GM12878 (cell line): ENCODE results near the gene TPPP. TPM values are rescaled to one million over a fixed set of nuclear protein-coding genes. Genes with fewer than 3 reads are reported as not detected.

Source experiments
- CHD2 ChIP-seq: IDR thresholded peaks from 2 replicates; pipeline ENCODE4 v1.6.1; 2011; ENCODE audit warnings: low read depth, low read length, improper control_type of control experiment, borderline replicate concordance
- ELK1 ChIP-seq: IDR thresholded peaks from 2 replicates; pipeline ENCODE4 v1.6.1; 2012; ENCODE audit warnings: low read depth, low read length, improper control_type of control experiment
- GABPA ChIP-seq: IDR thresholded peaks from 2 replicates; pipeline ENCODE4 v1.6.1; 2014; ENCODE audit warnings: antibody characterized with exemption, low read depth, mild to moderate bottlenecking, inconsistent platforms
- NFYB ChIP-seq: IDR thresholded peaks from 2 replicates; pipeline ENCODE4 v1.6.1; 2011; ENCODE audit warnings: low read depth, mild to moderate bottlenecking, low read length, improper control_type of control experiment, moderate library complexity; ENCODE audit not compliant: insufficient read depth
- RBBP5 ChIP-seq: fragments of 200-600 bp; sonication (generic); conservative IDR thresholded peaks from 2 replicates; pipeline ENCODE4 v1.6.1; 2016
- RCOR1 ChIP-seq: conservative IDR thresholded peaks from 2 replicates; pipeline ENCODE4 v1.6.1; 2012; ENCODE audit warnings: low read depth, low read length, improper control_type of control experiment
- SKIL ChIP-seq: fragments of 450-650 bp; IDR thresholded peaks from 2 replicates; pipeline ENCODE4 v1.6.1; 2017; ENCODE audit warnings: mild to moderate bottlenecking, low read depth, inconsistent platforms; ENCODE audit not compliant: poor library complexity, severe bottlenecking
- SMAD1 ChIP-seq: fragments of 450-650 bp; IDR thresholded peaks from 2 replicates; pipeline ENCODE4 v1.6.1; 2018; ENCODE audit warnings: mild to moderate bottlenecking, low read depth; ENCODE audit not compliant: partially characterized antibody
- polyA plus RNA-seq, 11 experiments: library from polyadenylated mRNA; depleted of rRNA in 4 of 11; unstranded in 6 of 11; stranded (reverse) in 5 of 11; fragments of >200 nt; fragmentation: Nextera tagmentation in 4 of 11; fragmentation: Illumina TruSeq in 1 of 11; extraction: Ambion mirVana in 4 of 11; extraction: Trizol in 1 of 11; gene quantifications; 1 replicate in 1 of 11; 2 replicates in 10 of 11; pipeline versions ENCODE4 v1.2.1 to v1.2.3, GENCODE V29; 2011 to 2016; ENCODE audit warnings: inconsistent platforms in 2 of 11, missing spikeins in 2 of 11, low read depth in 1 of 11
- total RNA-seq, 4 experiments: library from RNA; depleted of rRNA in 3 of 4; stranded (reverse); fragments of >200 nt in 3 of 4; fragmentation: Illumina TruSeq in 1 of 4; extraction: Trizol in 1 of 4; gene quantifications; 2 replicates each; pipeline versions ENCODE4 v1.2.1 to v1.2.3, GENCODE V29; 2013 to 2021
- TF ChIP-seq, protein P1 (sequence below): fragments of 150-350 bp; IDR thresholded peaks from 2 replicates; pipeline ENCODE4 v1.6.1; 2016; ENCODE audit warnings: low read depth, low read length
- TF ChIP-seq, protein P2 (sequence below): fragments of 450-650 bp; formaldehyde crosslinking; IDR thresholded peaks from 2 replicates; pipeline ENCODE4 v1.4.0; 2020; ENCODE audit warnings: mild to moderate bottlenecking, moderate library complexity
- TF ChIP-seq, protein P3 (sequence below): IDR thresholded peaks from 2 replicates; pipeline ENCODE4 v1.6.1; 2011; ENCODE audit warnings: low read depth, low read length, improper control_type of control experiment, borderline replicate concordance

The TPPP gene
- total and polyA plus RNA-seq, 10 of the 15 experiments (the other 5 are each of a cell fraction or from before 2014, with no cell fraction given): under 0.01 to 0.24 (median 0.04) TPM; not detected in 4

DNA sequence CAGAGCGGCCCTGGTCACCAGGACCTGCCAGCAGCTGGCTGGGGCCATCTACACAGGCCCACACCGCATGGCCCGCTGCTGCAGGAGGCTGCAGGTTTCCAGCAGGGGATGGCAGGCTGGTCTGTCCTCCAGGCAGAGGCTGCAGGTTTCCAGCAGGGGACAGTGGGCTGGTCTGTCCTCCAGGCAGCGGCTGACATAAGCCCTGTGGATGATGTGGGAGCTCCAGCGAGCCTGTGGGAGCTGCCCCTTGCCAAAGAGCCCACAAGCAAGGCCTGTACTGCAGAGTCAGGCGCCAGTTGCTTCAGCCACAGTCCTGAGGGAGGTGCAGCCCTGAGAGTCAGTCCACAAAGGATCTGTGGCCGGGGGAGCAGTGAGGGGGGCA, 18.5 kb downstream of the TPPP start (continued):
- TF ChIP-seq SKIL: no peak
- no peak for TF ChIP-seq RCOR1
- TF ChIP-seq, protein P1, sequence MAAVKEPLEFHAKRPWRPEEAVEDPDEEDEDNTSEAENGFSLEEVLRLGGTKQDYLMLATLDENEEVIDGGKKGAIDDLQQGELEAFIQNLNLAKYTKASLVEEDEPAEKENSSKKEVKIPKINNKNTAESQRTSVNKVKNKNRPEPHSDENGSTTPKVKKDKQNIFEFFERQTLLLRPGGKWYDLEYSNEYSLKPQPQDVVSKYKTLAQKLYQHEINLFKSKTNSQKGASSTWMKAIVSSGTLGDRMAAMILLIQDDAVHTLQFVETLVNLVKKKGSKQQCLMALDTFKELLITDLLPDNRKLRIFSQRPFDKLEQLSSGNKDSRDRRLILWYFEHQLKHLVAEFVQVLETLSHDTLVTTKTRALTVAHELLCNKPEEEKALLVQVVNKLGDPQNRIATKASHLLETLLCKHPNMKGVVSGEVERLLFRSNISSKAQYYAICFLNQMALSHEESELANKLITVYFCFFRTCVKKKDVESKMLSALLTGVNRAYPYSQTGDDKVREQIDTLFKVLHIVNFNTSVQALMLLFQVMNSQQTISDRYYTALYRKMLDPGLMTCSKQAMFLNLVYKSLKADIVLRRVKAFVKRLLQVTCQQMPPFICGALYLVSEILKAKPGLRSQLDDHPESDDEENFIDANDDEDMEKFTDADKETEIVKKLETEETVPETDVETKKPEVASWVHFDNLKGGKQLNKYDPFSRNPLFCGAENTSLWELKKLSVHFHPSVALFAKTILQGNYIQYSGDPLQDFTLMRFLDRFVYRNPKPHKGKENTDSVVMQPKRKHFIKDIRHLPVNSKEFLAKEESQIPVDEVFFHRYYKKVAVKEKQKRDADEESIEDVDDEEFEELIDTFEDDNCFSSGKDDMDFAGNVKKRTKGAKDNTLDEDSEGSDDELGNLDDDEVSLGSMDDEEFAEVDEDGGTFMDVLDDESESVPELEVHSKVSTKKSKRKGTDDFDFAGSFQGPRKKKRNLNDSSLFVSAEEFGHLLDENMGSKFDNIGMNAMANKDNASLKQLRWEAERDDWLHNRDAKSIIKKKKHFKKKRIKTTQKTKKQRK: no peak
- TF ChIP-seq RBBP5: no peak
- TF ChIP-seq, protein P2, sequence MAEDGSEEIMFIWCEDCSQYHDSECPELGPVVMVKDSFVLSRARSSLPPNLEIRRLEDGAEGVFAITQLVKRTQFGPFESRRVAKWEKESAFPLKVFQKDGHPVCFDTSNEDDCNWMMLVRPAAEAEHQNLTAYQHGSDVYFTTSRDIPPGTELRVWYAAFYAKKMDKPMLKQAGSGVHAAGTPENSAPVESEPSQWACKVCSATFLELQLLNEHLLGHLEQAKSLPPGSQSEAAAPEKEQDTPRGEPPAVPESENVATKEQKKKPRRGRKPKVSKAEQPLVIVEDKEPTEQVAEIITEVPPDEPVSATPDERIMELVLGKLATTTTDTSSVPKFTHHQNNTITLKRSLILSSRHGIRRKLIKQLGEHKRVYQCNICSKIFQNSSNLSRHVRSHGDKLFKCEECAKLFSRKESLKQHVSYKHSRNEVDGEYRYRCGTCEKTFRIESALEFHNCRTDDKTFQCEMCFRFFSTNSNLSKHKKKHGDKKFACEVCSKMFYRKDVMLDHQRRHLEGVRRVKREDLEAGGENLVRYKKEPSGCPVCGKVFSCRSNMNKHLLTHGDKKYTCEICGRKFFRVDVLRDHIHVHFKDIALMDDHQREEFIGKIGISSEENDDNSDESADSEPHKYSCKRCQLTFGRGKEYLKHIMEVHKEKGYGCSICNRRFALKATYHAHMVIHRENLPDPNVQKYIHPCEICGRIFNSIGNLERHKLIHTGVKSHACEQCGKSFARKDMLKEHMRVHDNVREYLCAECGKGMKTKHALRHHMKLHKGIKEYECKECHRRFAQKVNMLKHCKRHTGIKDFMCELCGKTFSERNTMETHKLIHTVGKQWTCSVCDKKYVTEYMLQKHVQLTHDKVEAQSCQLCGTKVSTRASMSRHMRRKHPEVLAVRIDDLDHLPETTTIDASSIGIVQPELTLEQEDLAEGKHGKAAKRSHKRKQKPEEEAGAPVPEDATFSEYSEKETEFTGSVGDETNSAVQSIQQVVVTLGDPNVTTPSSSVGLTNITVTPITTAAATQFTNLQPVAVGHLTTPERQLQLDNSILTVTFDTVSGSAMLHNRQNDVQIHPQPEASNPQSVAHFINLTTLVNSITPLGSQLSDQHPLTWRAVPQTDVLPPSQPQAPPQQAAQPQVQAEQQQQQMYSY (CRISPR knock-in tag): no peak
- TF ChIP-seq, protein P3, sequence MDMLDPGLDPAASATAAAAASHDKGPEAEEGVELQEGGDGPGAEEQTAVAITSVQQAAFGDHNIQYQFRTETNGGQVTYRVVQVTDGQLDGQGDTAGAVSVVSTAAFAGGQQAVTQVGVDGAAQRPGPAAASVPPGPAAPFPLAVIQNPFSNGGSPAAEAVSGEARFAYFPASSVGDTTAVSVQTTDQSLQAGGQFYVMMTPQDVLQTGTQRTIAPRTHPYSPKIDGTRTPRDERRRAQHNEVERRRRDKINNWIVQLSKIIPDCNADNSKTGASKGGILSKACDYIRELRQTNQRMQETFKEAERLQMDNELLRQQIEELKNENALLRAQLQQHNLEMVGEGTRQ: no peak
- TF ChIP-seq ELK1: no peak
- TF ChIP-seq NFYB: no peak
- no peak for TF ChIP-seq SMAD1
- TF ChIP-seq GABPA: no peak
- TF ChIP-seq CHD2: no peak
- TF ChIP-seq, all 136 proteins: peak for 0
